Liver (tissue), 9 donors: ENCODE results near the gene EHD4. TPM values are rescaled to one million over a fixed set of nuclear protein-coding genes. Genes with fewer than 3 reads are reported as not detected.

Experiments
- DNase-seq: peaks from one replicate; pipeline ENCODE4 v3.0.0-alpha.2; 2017; ENCODE audit warnings: low spot score
- H3K27ac ChIP-seq, 2 donors: one replicate each; pipeline ENCODE4 v1.7.0; 2013; ENCODE audit warnings: inconsistent platforms in 2 of 2, low read length in 2 of 2, control low read depth in 1 of 2, low read depth in 1 of 2, mild to moderate bottlenecking in 1 of 2
- H3K27me3 ChIP-seq, 4 donors: one replicate each; pipeline versions ENCODE4 v1.6.1 to v1.7.0; 2013; ENCODE audit warnings: low read length in 3 of 4, inconsistent platforms in 1 of 4, mild to moderate bottlenecking in 1 of 4, moderate library complexity in 1 of 4; ENCODE audit not compliant: control insufficient read depth in 4 of 4, insufficient read depth in 4 of 4
- H3K36me3 ChIP-seq, 4 donors: one replicate each; pipeline versions ENCODE4 v1.6.1 to v1.7.0; 2013; ENCODE audit warnings: low read length in 3 of 4, mild to moderate bottlenecking in 3 of 4, low read depth in 1 of 4, moderate library complexity in 1 of 4; ENCODE audit not compliant: control insufficient read depth in 4 of 4, insufficient read depth in 3 of 4
- H3K4me1 ChIP-seq, 4 donors: one replicate each; pipeline versions ENCODE4 v1.6.1 to v1.7.0; 2013; ENCODE audit warnings: low read length in 3 of 4, mild to moderate bottlenecking in 3 of 4, moderate library complexity in 1 of 4; ENCODE audit not compliant: control insufficient read depth in 4 of 4, insufficient read depth in 4 of 4
- H3K4me3 ChIP-seq, 3 donors: one replicate each; pipeline versions ENCODE4 v1.6.1 to v1.7.0; 2013; ENCODE audit warnings: low read length in 3 of 3, control low read depth in 1 of 3, low read depth in 1 of 3, mild to moderate bottlenecking in 1 of 3
- H3K9ac ChIP-seq, 2 donors: one replicate each; pipeline ENCODE4 v1.7.0; 2013; ENCODE audit warnings: low read length in 2 of 2, mild to moderate bottlenecking in 2 of 2, moderate library complexity in 2 of 2, control low read depth in 1 of 2, low read depth in 1 of 2
- H3K9me3 ChIP-seq, 4 donors: one replicate each; pipeline versions ENCODE4 v1.6.1 to v1.7.0; 2013; ENCODE audit warnings: low read length in 3 of 4; ENCODE audit not compliant: control insufficient read depth in 4 of 4
- CTCF ChIP-seq: fragments of 150-350 bp; IDR thresholded peaks from 2 replicates; pipeline ENCODE4 v1.5.1; 2017; ENCODE audit warnings: improper control_type of control experiment, low read depth, low read length; ENCODE audit not compliant: missing input control
- EGR1 ChIP-seq, 2 donors: IDR thresholded peaks; 2 replicates each; pipeline ENCODE4 v1.6.1; 2016 to 2018; ENCODE audit warnings: antibody characterized with exemption in 2 of 2, low read depth in 2 of 2
- FOXA1 ChIP-seq: IDR thresholded peaks from 2 replicates; pipeline ENCODE4 v1.6.1; 2016; ENCODE audit warnings: antibody characterized with exemption
- FOXA2 ChIP-seq: IDR thresholded peaks from 2 replicates; pipeline ENCODE4 v1.6.1; 2016; ENCODE audit warnings: antibody characterized with exemption
- GABPA ChIP-seq, 2 donors: IDR thresholded peaks in 1 of 2; conservative IDR thresholded peaks in 1 of 2; 2 replicates each; pipeline ENCODE4 v1.6.1; 2016; ENCODE audit warnings: antibody characterized with exemption in 2 of 2, mild to moderate bottlenecking in 1 of 2, moderate library complexity in 1 of 2
- HNF4A ChIP-seq, 2 donors: conservative IDR thresholded peaks; 2 replicates each; pipeline ENCODE4 v1.6.1; 2016; ENCODE audit warnings: antibody characterized with exemption in 2 of 2, mild to moderate bottlenecking in 2 of 2
- HNF4G ChIP-seq: IDR thresholded peaks from 2 replicates; pipeline ENCODE4 v1.6.1; 2016; ENCODE audit warnings: antibody characterized with exemption
- JUND ChIP-seq, 2 donors: IDR thresholded peaks; 2 replicates each; pipeline ENCODE4 v1.6.1; 2016; ENCODE audit warnings: antibody characterized with exemption in 2 of 2
- NR2F2 ChIP-seq: IDR thresholded peaks from 2 replicates; pipeline ENCODE4 v1.6.1; 2016; ENCODE audit warnings: antibody characterized with exemption
- RAD21 ChIP-seq, 2 donors: IDR thresholded peaks; 2 replicates each; pipeline ENCODE4 v1.6.1; 2016; ENCODE audit warnings: antibody characterized with exemption in 2 of 2, mild to moderate bottlenecking in 2 of 2
- RXRA ChIP-seq, 2 donors: IDR thresholded peaks; 2 replicates each; pipeline ENCODE4 v1.6.1; 2017 to 2018; ENCODE audit warnings: antibody characterized with exemption in 2 of 2, mild to moderate bottlenecking in 1 of 2
- SP1 ChIP-seq: IDR thresholded peaks from 2 replicates; pipeline ENCODE4 v1.6.1; 2018; ENCODE audit warnings: antibody characterized with exemption, mild to moderate bottlenecking
- TAF1 ChIP-seq: conservative IDR thresholded peaks from 2 replicates; pipeline ENCODE4 v1.6.1; 2016; ENCODE audit warnings: antibody characterized with exemption, mild to moderate bottlenecking
- YY1 ChIP-seq: IDR thresholded peaks from 2 replicates; pipeline ENCODE4 v1.6.1; 2016; ENCODE audit warnings: antibody characterized with exemption, mild to moderate bottlenecking
- ZBTB33 ChIP-seq: IDR thresholded peaks from 2 replicates; pipeline ENCODE4 v1.6.1; 2016; ENCODE audit warnings: antibody characterized with exemption
- WGBS: extraction: QIAGEN DNeasy Blood & Tissue Kit; methylation state at CpG from one replicate; pipeline ENCODE4 v1.1.7; 2013; 5-methylcytosine and 5-hydroxymethylcytosine counted together
- polyA plus RNA-seq, 2 donors: library from polyadenylated mRNA; stranded (reverse) in 1 of 2; unstranded in 1 of 2; fragments of 200-250 nt in 1 of 2; fragments of >200 nt in 1 of 2; fragmentation: Nextera tagmentation in 1 of 2; extraction: Ambion mirVana in 1 of 2; gene quantifications; one replicate each; pipeline versions ENCODE4 v1.2.1 to v1.2.3, GENCODE V29; 2013 to 2015
- total RNA-seq, 2 donors: library from RNA; depleted of rRNA; stranded (reverse); fragments of >200 nt; gene quantifications; one replicate each; pipeline ENCODE4 v1.2.3, GENCODE V29; 2014
- TF ChIP-seq, protein P1 (sequence below): IDR thresholded peaks from 2 replicates; pipeline ENCODE4 v1.6.1; 2016; ENCODE audit warnings: antibody characterized with exemption, mild to moderate bottlenecking
- TF ChIP-seq, protein P2 (sequence below): IDR thresholded peaks from 2 replicates; pipeline ENCODE4 v1.6.1; 2016; ENCODE audit warnings: antibody characterized with exemption
- donor health status: healthy.
- donor health status: healthy.
- donor health status: healthy.
- donor health status: healthy.
- donor health status: healthy.

EHD4 gene
- total and polyA plus RNA-seq, 4 donors, result 3.3 to 10.0 (median 6.2) TPM

GRCh38 chr15:41856716-41857115 lies 115.6 kb downstream of the EHD4 start (continued):
- TF ChIP-seq RAD21 (IDR thresholded peaks at IDR 0.05) (no peak), SP1 (no peak), GABPA (IDR thresholded peaks at IDR 0.05 in 1 of 2, conservative IDR thresholded peaks at IDR 0.05 in 1 of 2) (no peak), HNF4G (no peak), FOXA1 (no peak), EGR1 (IDR thresholded peaks at IDR 0.05; ENCODE audit: low read depth in 2 of 2) (no peak), YY1 (no peak), HNF4A (conservative IDR thresholded peaks at IDR 0.05) (no peak)

- no peak overlapping the region for H3K9ac ChIP-seq
- WGBS, result 93% methylated on average over 17 of the region's 17 CpGs
- DNase-seq, result no peak
- no peak overlapping the region for H3K27ac ChIP-seq
- H3K27me3 ChIP-seq, result no peaks in the 10 kb centered on the region
- no peak overlapping the region for H3K4me3 ChIP-seq
- no peaks in the 10 kb centered on the region for H3K4me1 ChIP-seq
- no peaks in the 10 kb centered on the region for H3K9me3 ChIP-seq
- TF ChIP-seq GABPA (IDR thresholded peaks at IDR 0.05 in 1 of 2, conservative IDR thresholded peaks at IDR 0.05 in 1 of 2) (no peak), RXRA (IDR thresholded peaks at IDR 0.05) (no peak), SP1 (no peak), TAF1 (no peak), FOXA2 (no peak), NR2F2 (no peak), JUND (IDR thresholded peaks at IDR 0.05) (no peak)
- TF ChIP-seq, protein P1, sequence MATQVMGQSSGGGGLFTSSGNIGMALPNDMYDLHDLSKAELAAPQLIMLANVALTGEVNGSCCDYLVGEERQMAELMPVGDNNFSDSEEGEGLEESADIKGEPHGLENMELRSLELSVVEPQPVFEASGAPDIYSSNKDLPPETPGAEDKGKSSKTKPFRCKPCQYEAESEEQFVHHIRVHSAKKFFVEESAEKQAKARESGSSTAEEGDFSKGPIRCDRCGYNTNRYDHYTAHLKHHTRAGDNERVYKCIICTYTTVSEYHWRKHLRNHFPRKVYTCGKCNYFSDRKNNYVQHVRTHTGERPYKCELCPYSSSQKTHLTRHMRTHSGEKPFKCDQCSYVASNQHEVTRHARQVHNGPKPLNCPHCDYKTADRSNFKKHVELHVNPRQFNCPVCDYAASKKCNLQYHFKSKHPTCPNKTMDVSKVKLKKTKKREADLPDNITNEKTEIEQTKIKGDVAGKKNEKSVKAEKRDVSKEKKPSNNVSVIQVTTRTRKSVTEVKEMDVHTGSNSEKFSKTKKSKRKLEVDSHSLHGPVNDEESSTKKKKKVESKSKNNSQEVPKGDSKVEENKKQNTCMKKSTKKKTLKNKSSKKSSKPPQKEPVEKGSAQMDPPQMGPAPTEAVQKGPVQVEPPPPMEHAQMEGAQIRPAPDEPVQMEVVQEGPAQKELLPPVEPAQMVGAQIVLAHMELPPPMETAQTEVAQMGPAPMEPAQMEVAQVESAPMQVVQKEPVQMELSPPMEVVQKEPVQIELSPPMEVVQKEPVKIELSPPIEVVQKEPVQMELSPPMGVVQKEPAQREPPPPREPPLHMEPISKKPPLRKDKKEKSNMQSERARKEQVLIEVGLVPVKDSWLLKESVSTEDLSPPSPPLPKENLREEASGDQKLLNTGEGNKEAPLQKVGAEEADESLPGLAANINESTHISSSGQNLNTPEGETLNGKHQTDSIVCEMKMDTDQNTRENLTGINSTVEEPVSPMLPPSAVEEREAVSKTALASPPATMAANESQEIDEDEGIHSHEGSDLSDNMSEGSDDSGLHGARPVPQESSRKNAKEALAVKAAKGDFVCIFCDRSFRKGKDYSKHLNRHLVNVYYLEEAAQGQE, result no peak
- H3K36me3 ChIP-seq, result no peaks in the 10 kb centered on the region
These were observed 116.1 kb downstream of the EHD4 start for GRCh38 chr15:41856262-41856661.

DNA sequence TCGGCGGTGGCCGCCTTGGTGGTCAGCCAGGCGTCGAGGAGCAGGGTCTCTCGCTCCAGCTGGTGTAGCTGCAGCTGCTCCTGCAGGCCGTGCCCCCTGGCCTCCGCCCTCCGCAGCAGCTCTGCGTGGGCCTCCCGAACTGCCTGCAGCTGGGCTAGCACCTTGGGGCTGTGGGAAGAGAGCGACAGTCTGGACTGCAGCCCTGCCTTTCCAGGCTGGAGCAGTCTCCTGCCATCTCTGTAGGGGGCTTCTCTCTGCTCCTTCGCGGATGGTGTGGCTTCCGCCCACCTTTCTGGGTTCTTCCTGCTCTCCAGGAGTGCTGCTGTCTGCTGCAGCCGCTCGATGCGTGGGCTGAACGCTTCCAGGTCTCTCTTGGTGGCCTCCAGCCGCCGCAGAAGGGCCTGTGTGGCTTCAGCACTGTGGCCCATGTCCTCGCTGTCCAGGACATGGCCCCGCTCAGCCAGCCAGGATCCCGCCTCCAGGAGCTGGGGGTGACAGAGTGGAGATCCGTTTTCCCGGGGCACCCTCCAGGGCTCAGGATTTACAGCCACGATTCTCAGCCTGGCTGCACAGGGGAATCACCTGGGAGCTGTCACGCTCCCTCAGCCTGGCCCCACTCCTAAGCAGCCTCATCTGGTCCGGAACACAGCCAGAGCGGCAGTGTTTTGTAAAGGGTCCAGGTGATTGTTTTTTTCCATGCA lies 116.9 kb downstream of the EHD4 start:
- no peaks in the 10 kb centered on the region for H3K36me3 ChIP-seq
- no peaks in the 10 kb centered on the region for H3K27me3 ChIP-seq
- no peak overlapping the region for H3K4me3 ChIP-seq
- DNase-seq, result no peak
- H3K9ac ChIP-seq, result no peak overlapping the region
- no peak for TF ChIP-seq RXRA (IDR thresholded peaks at IDR 0.05)
- no peak for TF ChIP-seq CTCF
- TF ChIP-seq HNF4A (conservative IDR thresholded peaks at IDR 0.05), result no peak
- no peak for TF ChIP-seq ZBTB33
- TF ChIP-seq JUND (IDR thresholded peaks at IDR 0.05), result no peak
- TF ChIP-seq FOXA2, result no peak
- TF ChIP-seq SP1, result no peak
- TF ChIP-seq, protein P2, sequence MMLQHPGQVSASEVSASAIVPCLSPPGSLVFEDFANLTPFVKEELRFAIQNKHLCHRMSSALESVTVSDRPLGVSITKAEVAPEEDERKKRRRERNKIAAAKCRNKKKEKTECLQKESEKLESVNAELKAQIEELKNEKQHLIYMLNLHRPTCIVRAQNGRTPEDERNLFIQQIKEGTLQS, result no peak
- TF ChIP-seq TAF1, result no peak
- no peaks in the 10 kb centered on the region for H3K4me1 ChIP-seq
- 91% methylated on average over 30 of the region's 30 CpGs for WGBS
- H3K9me3 ChIP-seq, result no peaks in the 10 kb centered on the region
- H3K27ac ChIP-seq, result no peak overlapping the region
